DMS 273 (cell line): ENCODE results near the gene IGFLR1.
"Not testable (repeated sequence)": the region's sequence is repeated elsewhere in the genome, so short reads cannot be mapped to it uniquely, and the experiment has no call there.

Experiments
- DNase-seq: peaks from one replicate; lab custom pipeline; 2025; ENCODE audit not compliant: unreplicated experiment; lab: John Stamatoyannopoulos, UW

Gene IGFLR1

GRCh38 chr19:35725216-35725861 lies 16.9 kb downstream of the IGFLR1 start:
- no peak for DNase-seq

DNA sequence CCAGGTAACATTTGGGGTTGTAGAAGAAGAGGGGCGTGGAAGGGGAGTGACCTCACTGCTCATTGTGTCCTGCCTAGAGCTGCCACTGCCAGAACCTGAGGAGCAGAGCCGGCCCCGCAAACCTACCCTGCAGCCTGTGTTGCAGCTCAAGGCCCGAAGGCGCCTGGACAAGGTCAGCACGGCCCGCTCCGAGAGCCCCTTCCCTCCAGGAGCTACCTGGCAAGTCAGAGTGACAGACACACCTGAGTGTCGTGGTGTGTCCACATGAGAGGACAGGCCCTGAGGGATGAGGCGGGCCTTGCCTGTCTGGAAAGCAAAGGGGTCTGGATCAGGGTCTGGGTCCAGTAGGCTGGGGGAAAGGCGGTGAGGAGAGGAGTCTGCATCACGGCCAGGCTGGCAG lies 17.7 kb downstream of the IGFLR1 start:
- DNase-seq = no peak

DNA sequence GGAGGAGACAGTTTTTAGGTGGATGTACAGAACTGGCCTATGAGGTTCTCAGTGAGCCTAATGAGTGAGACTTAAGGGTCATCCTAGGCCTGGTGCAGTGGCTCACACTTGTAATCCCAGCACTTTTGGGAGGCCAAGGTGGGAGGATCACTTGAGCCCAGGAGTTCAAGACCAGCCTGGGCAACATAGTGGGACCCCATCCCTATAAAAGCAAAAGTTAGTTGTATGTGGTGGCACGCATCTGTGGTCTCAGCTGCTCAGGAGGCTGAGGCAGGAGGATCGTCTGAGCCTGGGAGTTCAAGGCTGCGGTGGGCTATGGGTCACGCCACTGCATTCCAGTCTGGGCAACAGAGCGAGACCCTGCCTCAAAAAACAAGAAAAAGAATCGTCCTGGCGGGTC lies 18.1 kb downstream of the IGFLR1 start:
- DNase-seq = not testable (repeated sequence)

DNA sequence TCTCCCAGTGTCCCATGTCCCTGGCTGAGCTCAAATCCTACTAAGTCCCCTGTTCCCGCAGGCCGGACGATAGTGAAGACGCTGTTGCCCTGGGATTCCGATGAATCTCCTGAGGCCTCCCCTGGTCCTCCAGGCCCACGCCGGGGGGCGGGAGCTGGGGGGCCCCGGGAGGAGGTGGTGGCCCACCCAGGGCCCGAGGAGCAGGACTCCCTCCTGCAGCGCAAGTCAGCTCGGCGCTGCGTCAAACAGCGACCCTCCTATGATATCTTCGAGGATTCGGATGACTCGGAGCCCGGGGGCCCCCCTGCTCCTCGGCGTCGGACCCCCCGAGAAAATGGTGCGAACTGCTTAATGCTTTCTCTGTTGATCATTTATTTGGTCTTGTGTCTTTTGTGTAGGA lies 18.6 kb downstream of the IGFLR1 start:
- no peak for DNase-seq

DNA sequence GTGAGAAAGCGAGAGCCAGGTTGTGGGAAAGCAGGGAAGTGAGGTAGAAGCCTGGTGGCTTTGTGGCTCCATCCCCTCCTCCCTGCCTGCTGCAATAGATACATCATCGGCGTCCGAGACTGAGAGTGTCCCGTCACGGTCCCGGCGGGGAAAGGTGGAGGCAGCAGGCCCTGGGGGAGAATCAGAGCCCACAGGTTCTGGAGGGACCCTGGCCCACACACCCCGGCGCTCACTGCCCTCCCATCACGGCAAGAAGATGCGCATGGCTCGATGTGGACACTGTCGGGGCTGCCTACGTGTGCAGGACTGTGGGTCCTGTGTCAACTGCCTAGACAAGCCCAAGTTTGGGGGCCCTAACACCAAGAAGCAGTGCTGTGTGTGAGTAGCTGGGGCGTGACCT lies 19.4 kb downstream of the IGFLR1 start:
- no peak for DNase-seq

GRCh38 chr19:35722461-35722860 lies 19.8 kb downstream of the IGFLR1 start:
- no peak for DNase-seq

GRCh38 chr19:35721374-35721773 lies 20.9 kb downstream of the IGFLR1 start:
- no peak for DNase-seq

- no peak for DNase-seq
Observed at GRCh38 chr19:35720648-35721047, 21.6 kb downstream of the IGFLR1 start.

GRCh38 chr19:35720163-35720524 lies 22.1 kb downstream of the IGFLR1 start:
- DNase-seq = no peak

- DNase-seq = no peak
Observed at GRCh38 chr19:35719402-35720162, 22.7 kb downstream of the IGFLR1 start.

GRCh38 chr19:35718345-35719041 lies 23.8 kb downstream of the IGFLR1 start:
- peak; percentile 58 for DNase-seq

DNA sequence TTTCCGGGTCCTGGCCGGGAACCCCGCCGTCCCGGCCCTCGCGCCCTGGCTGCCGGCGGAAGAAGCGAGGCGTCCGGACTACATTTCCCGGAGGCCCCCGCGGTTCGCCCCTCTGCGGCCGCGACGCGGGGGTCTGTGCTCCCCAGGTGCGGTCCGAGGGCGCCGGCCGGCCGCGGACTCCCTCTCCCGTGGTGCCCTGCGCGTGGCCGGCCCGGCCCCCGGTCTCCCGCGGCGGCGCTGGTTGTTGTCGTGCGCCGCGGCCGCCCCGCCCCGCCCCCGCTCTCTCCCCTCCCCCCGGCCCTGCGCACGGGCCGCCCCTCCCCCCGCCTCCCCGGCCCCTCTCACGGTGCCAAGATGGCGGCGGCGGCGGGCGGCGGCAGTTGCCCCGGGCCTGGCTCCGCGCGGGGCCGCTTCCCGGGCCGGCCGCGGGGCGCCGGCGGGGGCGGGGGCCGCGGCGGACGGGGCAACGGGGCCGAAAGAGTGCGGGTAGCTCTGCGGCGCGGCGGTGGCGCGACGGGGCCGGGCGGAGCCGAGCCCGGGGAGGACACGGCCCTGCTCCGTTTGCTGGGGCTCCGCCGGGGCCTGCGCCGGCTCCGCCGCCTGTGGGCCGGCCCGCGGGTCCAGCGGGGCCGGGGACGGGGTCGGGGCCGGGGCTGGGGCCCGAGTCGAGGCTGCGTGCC lies 24.4 kb downstream of the IGFLR1 start, which contains the start of gene KMT2B:
Gene KMT2B, plus strand, starts transcription at position 339 of the 680 bp plus-strand sequence. Its CDS starts 16 bp downstream, at position 355.
- no peak for DNase-seq

GRCh38 chr19:35716801-35717664 lies 25.2 kb downstream of the IGFLR1 start:
- DNase-seq = peak; percentile 99

GRCh38 chr19:35715981-35716800 lies 26.1 kb downstream of the IGFLR1 start:
- DNase-seq = no peak

DNA sequence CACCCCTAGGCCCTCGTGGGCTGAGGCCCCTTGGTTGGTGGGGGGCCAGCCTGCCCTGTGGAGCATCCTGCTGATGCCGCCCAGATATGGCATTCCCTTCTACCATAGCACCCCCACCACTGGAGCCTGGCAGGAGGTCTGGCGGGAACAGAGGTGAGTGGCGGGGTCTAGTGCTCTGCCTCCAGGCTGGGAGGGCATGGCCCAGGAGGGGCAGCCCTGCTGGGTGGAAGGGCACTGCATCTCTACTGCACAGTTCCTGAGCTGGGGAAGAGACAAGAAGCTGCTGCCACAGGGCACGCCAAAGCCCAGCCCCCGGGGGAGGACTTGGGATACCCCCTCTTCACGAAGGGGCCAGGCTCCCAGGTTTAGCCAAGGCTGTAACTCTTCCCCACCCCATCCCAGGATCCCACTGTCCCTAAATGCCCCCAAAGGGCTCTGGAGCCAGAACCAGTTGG lies 26.9 kb downstream of the IGFLR1 start:
- DNase-seq = no peak

DNA sequence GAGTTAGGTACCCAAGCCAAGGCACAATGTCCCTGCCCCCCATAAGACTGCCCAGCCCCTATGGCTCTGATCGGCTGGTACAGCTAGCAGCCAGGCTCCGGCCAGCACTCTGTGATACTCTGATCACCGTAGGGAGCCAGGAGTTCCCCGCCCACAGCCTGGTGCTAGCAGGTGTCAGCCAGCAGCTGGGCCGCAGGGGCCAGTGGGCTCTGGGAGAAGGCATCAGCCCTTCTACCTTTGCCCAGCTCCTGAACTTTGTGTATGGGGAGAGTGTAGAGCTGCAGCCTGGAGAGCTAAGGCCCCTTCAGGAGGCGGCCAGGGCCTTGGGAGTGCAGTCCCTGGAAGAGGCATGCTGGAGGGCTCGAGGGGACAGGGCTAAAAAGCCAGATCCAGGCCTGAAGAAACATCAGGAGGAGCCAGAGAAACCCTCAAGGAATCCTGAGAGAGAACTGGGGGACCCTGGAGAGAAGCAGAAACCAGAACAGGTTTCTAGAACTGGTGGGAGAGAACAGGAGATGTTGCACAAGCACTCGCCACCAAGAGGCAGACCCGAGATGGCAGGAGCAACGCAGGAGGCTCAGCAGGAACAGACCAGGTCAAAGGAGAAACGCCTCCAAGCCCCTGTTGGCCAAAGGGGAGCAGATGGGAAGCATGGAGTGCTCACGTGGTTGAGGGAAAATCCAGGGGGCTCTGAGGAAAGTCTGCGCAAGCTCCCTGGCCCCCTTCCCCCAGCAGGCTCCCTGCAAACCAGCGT lies 27.5 kb downstream of the IGFLR1 start:
- peak; percentile 36 for DNase-seq

DNA sequence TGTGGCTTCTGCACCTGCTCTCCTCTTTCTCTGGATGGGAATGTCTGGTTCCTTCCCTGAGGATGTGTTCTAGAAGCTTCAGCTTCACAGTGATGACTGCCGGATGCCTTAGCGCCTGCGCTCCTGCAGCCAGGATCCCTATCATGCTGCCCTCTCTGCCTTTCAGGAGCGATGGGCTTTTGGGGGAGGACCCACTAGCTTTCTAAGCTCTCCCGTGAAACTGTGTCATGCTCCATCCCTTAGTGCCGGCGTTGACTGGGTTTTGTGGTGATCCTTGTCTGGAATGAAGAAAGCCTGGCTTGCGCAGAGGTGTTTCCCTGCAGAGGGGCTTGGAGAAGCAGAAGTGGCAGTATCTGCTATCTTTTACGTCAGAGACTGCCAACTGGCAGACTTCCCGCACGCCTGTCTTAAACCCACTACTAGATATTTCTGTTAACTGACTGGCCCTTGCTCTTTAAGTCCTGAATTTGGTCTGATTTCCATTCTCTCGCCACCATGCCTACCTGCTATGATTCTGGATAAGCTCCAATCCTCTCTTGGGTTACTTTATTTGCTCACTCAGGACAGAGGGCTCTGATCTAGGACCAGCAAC lies 28.3 kb downstream of the IGFLR1 start:
- DNase-seq = no peak

GRCh38 chr19:35713506-35713850 lies 28.8 kb downstream of the IGFLR1 start:
- no peak for DNase-seq
